Activated T-cell treated with anti-CD3 and anti-CD28 coated beads, Interleukin-2, amount 50 U/mL, for 48 hours (primary cell): ENCODE results near the gene SVOPL.

Source experiments
- DNase-seq, 2 experiments: peaks; one replicate each; pipeline ENCODE4 v3.0.0-alpha.2; 2020

Gene SVOPL

GRCh38 chr7:138658889-138659288, 42.3 kb downstream of the SVOPL start:
- DNase-seq: no peak

- no peak for DNase-seq
Observed at GRCh38 chr7:138657854-138658386, 43.2 kb downstream of the SVOPL start.

- no peak for DNase-seq
Observed at GRCh38 chr7:138656952-138657351, 44.2 kb downstream of the SVOPL start.

GRCh38 chr7:138654616-138655015, 46.5 kb downstream of the SVOPL start:
- no peak for DNase-seq

GRCh38 chr7:138649506-138649905, 51.7 kb downstream of the SVOPL start:
- no peak for DNase-seq

- no peak for DNase-seq
Observed at GRCh38 chr7:138645284-138645683, 55.9 kb downstream of the SVOPL start.

- no peak for DNase-seq
Observed at GRCh38 chr7:138632826-138633602, 68.1 kb downstream of the SVOPL start.

- no peak for DNase-seq
Observed at GRCh38 chr7:138632384-138632783, 68.8 kb downstream of the SVOPL start.

GRCh38 chr7:138630059-138630610, 71.0 kb downstream of the SVOPL start:
- no peak for DNase-seq

- DNase-seq: no peak
Observed at GRCh38 chr7:138627361-138627760, 73.8 kb downstream of the SVOPL start.

- DNase-seq: no peak
Observed at GRCh38 chr7:138626846-138627245, 74.3 kb downstream of the SVOPL start.

GRCh38 chr7:138625849-138626230, 75.3 kb downstream of the SVOPL start:
- DNase-seq: no peak

GRCh38 chr7:138625084-138625848, 75.9 kb downstream of the SVOPL start:
- DNase-seq: no peak

- no peak for DNase-seq
Observed at GRCh38 chr7:138622841-138623240, 78.3 kb downstream of the SVOPL start.

GRCh38 chr7:138618933-138619332, 82.2 kb downstream of the SVOPL start:
- no peak for DNase-seq

GRCh38 chr7:138618506-138618905, 82.7 kb downstream of the SVOPL start:
- DNase-seq: no peak

GRCh38 chr7:138616085-138616484, 85.1 kb downstream of the SVOPL start:
- DNase-seq: no peak

- no peak for DNase-seq
Observed at GRCh38 chr7:138613630-138614029, 87.5 kb downstream of the SVOPL start.

GRCh38 chr7:138610671-138611170, 90.4 kb downstream of the SVOPL start:
- no peak for DNase-seq

GRCh38 chr7:138608275-138608674, 92.9 kb downstream of the SVOPL start:
- peak; percentile 52 to 59 for DNase-seq

- DNase-seq: no peak
Observed at GRCh38 chr7:138607216-138608126, 93.7 kb downstream of the SVOPL start.

- no peak for DNase-seq
Observed at GRCh38 chr7:138606236-138606635, 94.9 kb downstream of the SVOPL start.
